ENCODE measurements around the gene ZNF593OS.

The ZNF593OS gene

GRCh38 chr1:26170472-26170821, 1.2 kb downstream of the ZNF593OS start:
- no peak for TF ChIP-seq FOXP2 (optimal IDR thresholded peaks at IDR 0.05; ENCODE audit: borderline replicate concordance, extremely low read depth, extremely low read length, insufficient read depth)
- no peak for TF ChIP-seq TAF1 (IDR thresholded peaks at IDR 0.05; ENCODE audit: borderline replicate concordance, insufficient read depth, low read length)

- TF ChIP-seq REST (IDR thresholded peaks at IDR 0.05; ENCODE audit: insufficient read depth in 1 of 2, low read depth in 2 of 2, low read length in 2 of 2) (0 out of 4 replicates have a peak, but pooled peaks of 1 of the 2 experiments have one; percentile 31), TAF1 (IDR thresholded peaks at IDR 0.05; ENCODE audit: borderline replicate concordance, insufficient read depth, low read length) (peak; percentile 77; the same call in 1 of the 2 replicates), POLR2AphosphoS5 (IDR thresholded peaks at IDR 0.05; ENCODE audit: low read depth, low read length) (peak; percentile 84), FOXP2 (optimal IDR thresholded peaks at IDR 0.05; ENCODE audit: borderline replicate concordance, extremely low read depth, extremely low read length, insufficient read depth) (peak; percentile 97), SIN3A (IDR thresholded peaks at IDR 0.05; ENCODE audit: borderline replicate concordance, insufficient read depth, low read length) (peak; percentile 82; the same call in 1 of the 2 replicates)
Measured at GRCh38 chr1:26169669-26170471, 1.8 kb downstream of the ZNF593OS start, which contains the start of gene ZNF593. ZNF593 (plus strand) TSS chr1:26169908; CDS start chr1:26169984, 76 bp downstream.

GRCh38 chr1:26169198-26169554, 2.5 kb downstream of the ZNF593OS start:
- TF ChIP-seq TAF1 (IDR thresholded peaks at IDR 0.05; ENCODE audit: borderline replicate concordance, insufficient read depth, low read length) (no peak), REST (IDR thresholded peaks at IDR 0.05; ENCODE audit: insufficient read depth in 1 of 2, low read depth in 2 of 2, low read length in 2 of 2) (no peak), SIN3A (IDR thresholded peaks at IDR 0.05; ENCODE audit: borderline replicate concordance, insufficient read depth, low read length) (no peak), FOXP2 (optimal IDR thresholded peaks at IDR 0.05; ENCODE audit: borderline replicate concordance, extremely low read depth, extremely low read length, insufficient read depth) (no peak), POLR2AphosphoS5 (IDR thresholded peaks at IDR 0.05; ENCODE audit: low read depth, low read length) (no peak)

- TF ChIP-seq REST (IDR thresholded peaks at IDR 0.05; ENCODE audit: insufficient read depth in 1 of 2, low read depth in 2 of 2, low read length in 2 of 2) (no peak), POLR2AphosphoS5 (IDR thresholded peaks at IDR 0.05; ENCODE audit: low read depth, low read length) (no peak)
Measured at GRCh38 chr1:26168410-26169197, 3.0 kb downstream of the ZNF593OS start, which contains the start of gene C1orf232. C1orf232 (minus strand) TSS chr1:26168963; CDS start chr1:26168499, 464 bp downstream.

GRCh38 chr1:26166719-26167281, 4.8 kb downstream of the ZNF593OS start:
- TF ChIP-seq TAF1 (IDR thresholded peaks at IDR 0.05; ENCODE audit: borderline replicate concordance, insufficient read depth, low read length) (no peak), REST (IDR thresholded peaks at IDR 0.05; ENCODE audit: insufficient read depth in 1 of 2, low read depth in 2 of 2, low read length in 2 of 2) (no peak), SIN3A (IDR thresholded peaks at IDR 0.05; ENCODE audit: borderline replicate concordance, insufficient read depth, low read length) (no peak), FOXP2 (optimal IDR thresholded peaks at IDR 0.05; ENCODE audit: borderline replicate concordance, extremely low read depth, extremely low read length, insufficient read depth) (no peak), POLR2AphosphoS5 (IDR thresholded peaks at IDR 0.05; ENCODE audit: low read depth, low read length) (no peak)
